Measurements from ENCODE around the gene PRRC2B. TPM values are rescaled to one million over a fixed set of nuclear protein-coding genes. Genes with fewer than 3 reads are reported as not detected.
A peak's percentile ranks its signal among the peaks of the same experiment; 100 is the strongest.

Gene PRRC2B
- total and polyA plus RNA-seq, 2 of the 8 experiments (the other 6 are each of a cell fraction or from before 2014, with no cell fraction given): 37.3 to 249 TPM

- H3K18ac ChIP-seq (ENCODE audit: extremely low read depth, low read length): no peak overlapping the region
- peaks cover 9% of the 10 kb centered on the region for H3K23me2 ChIP-seq (ENCODE audit: low read depth, low read length)
- no peak overlapping the region for H3K14ac ChIP-seq (ENCODE audit: insufficient read length)
- 91% methylated on average over 7 of the region's 7 CpGs; no CpG with 5 or more reads in 1 of the 2 experiments for WGBS, 2 experiments (ENCODE audit: extremely low coverage in 1 of 2, insufficient coverage in 1 of 2, insufficient read length in 1 of 2, insufficient replicate concordance in 2 of 2, low coverage in 1 of 2, low lambda C conversion rate in 2 of 2, missing lambda C conversion rate in 1 of 2)
- H4K8ac ChIP-seq (ENCODE audit: extremely low read depth, insufficient read depth, low read length): no peak overlapping the region
- H3K9me3 ChIP-seq (ENCODE audit: insufficient read depth in 2 of 2, low read depth in 1 of 2, low read length in 1 of 2): no peaks in the 10 kb centered on the region
- H3K56ac ChIP-seq (replicated peaks; ENCODE audit: insufficient read length, low read depth, low read length): no peak overlapping the region
- H2BK12ac ChIP-seq (ENCODE audit: low read depth, low read length): 0 out of 2 replicates have a peak overlapping the region, but pooled peaks have one; percentile 12
- no peak overlapping the region for H2AK5ac ChIP-seq (ENCODE audit: low read depth, low read length)
- H2BK20ac ChIP-seq (ENCODE audit: low read length): peak overlapping the region; percentile 67; the same call in 1 of the 2 replicates
- H4K91ac ChIP-seq (replicated peaks; ENCODE audit: insufficient read length, low read length): no peak overlapping the region
- POLR2A ChIA-PET (ENCODE audit: partially characterized antibody): interaction anchor here (1.2 to 2.5 kb wide), 4 partner anchors 12 to 46 kb away, joined by 7 to 11 read pairs (median 8); no protein-coding TSS in a partner anchor
- no peaks in the 10 kb centered on the region for H3K36me3 ChIP-seq (ENCODE audit: control insufficient read depth in 2 of 4, insufficient read depth in 4 of 4, low read length in 3 of 4)
- no peak overlapping the region for H4K5ac ChIP-seq (ENCODE audit: insufficient read length, low read depth, low read length)
- H3K27me3 ChIP-seq (replicated peaks in 1 of 4; ENCODE audit: control insufficient read depth in 3 of 4, extremely low read depth in 1 of 4, insufficient read depth in 3 of 4, low read length in 3 of 4): no peaks in the 10 kb centered on the region
- no peak overlapping the region for H2AFZ ChIP-seq (ENCODE audit: low read length)
- no peak for DNase-seq (ENCODE audit: low read depth in 1 of 2, low spot score in 2 of 2)
- no peak overlapping the region for H2BK120ac ChIP-seq (replicated peaks; ENCODE audit: low read depth, low read length)
- peaks cover 11 to 17% of the 10 kb centered on the region in 2 experiments for H3K79me2 ChIP-seq (ENCODE audit: control insufficient read depth in 1 of 2, insufficient read depth in 2 of 2, low read length in 2 of 2)
- no peaks in the 10 kb centered on the region for H3K79me1 ChIP-seq (ENCODE audit: low read depth, low read length)
- peaks cover 3 to 6% (median 6%) of the 10 kb centered on the region in 4 experiments; a peak in 5 of 7 replicates for H3K4me1 ChIP-seq (replicated peaks in 1 of 4; ENCODE audit: control insufficient read depth in 3 of 4, insufficient read depth in 4 of 4, low read length in 3 of 4)
- peaks cover 7 to 8% of the 10 kb centered on the region in 2 experiments for H4K20me1 ChIP-seq (replicated peaks in 1 of 2; ENCODE audit: control insufficient read depth in 1 of 2, insufficient read depth in 2 of 2, low read length in 2 of 2)
- no peak overlapping the region for H3K23ac ChIP-seq (ENCODE audit: insufficient read length)
- no peak overlapping the region for H2BK5ac ChIP-seq (ENCODE audit: low read depth, low read length)
- CTCF ChIA-PET (ENCODE audit: partially characterized antibody): no interaction called here
- no peak overlapping the region for H3K4me3 ChIP-seq (ENCODE audit: extremely low read depth in 1 of 4, insufficient read depth in 2 of 4, low read depth in 3 of 4, low read length in 4 of 4)
- H2BK15ac ChIP-seq (ENCODE audit: low read length): no peak overlapping the region
- H3K9ac ChIP-seq (replicated peaks in 1 of 4; ENCODE audit: extremely low read depth in 1 of 4, low read depth in 3 of 4, low read length in 3 of 4): peak overlapping the region in 1 of 4 experiments; percentile 5; a peak in 1 of 7 replicates
- no peak for FAIRE-seq
- H3K4ac ChIP-seq (replicated peaks; ENCODE audit: insufficient read length, low read depth, low read length): no peak overlapping the region
- H3K27ac ChIP-seq (ENCODE audit: low read depth, low read length): no peak overlapping the region
- no peak overlapping the region for H3K4me2 ChIP-seq (ENCODE audit: insufficient read depth in 1 of 2, low read depth in 2 of 2, low read length in 2 of 2)
- no peak for TF ChIP-seq TCF12 (IDR thresholded peaks at IDR 0.05; ENCODE audit: low read depth, low read length)
- TF ChIP-seq GABPA (IDR thresholded peaks at IDR 0.05; ENCODE audit: borderline replicate concordance, insufficient read depth, low read length): no peak
- TF ChIP-seq YY1 (IDR thresholded peaks at IDR 0.05; ENCODE audit: low read depth, low read length): no peak
- TF ChIP-seq CEBPB (IDR thresholded peaks at IDR 0.05; ENCODE audit: low read depth, low read length): no peak
- TF ChIP-seq CBX8 (IDR thresholded peaks at IDR 0.05; ENCODE audit: borderline replicate concordance, low read depth, low read length): no peak
- TF ChIP-seq SP2 (IDR thresholded peaks at IDR 0.05; ENCODE audit: low read length): no peak
Observed at GRCh38 chr9:131391020-131391419, 2.9 kb upstream of the PRRC2B start.

All from H1 (cell line).